Kidney (tissue), 14 donors: ENCODE data around the gene CBR1. TPM values are rescaled to one million over a fixed set of nuclear protein-coding genes. Genes with fewer than 3 reads are reported as not detected.

Source experiments
- DNase-seq, 5 donors: peaks; one replicate each; pipeline ENCODE4 v3.0.0-alpha.2; 2013 to 2020
- FAIRE-seq: peaks from 2 replicates; lab custom pipeline; 2012; peaks lifted over from hg19 to GRCh38; lab: Jason Lieb, UNC
- H3K27ac ChIP-seq, 2 donors: one replicate each; pipeline ENCODE4 v1.7.0; 2013; ENCODE audit warnings: low read depth in 2 of 2, low read length in 2 of 2, inconsistent platforms in 1 of 2
- H3K27me3 ChIP-seq: one replicate; pipeline ENCODE4 v1.7.1; 2013; ENCODE audit warnings: low read length, inconsistent platforms; ENCODE audit not compliant: control insufficient read depth, insufficient read depth
- H3K36me3 ChIP-seq, 3 donors: one replicate each; pipeline versions ENCODE4 v1.7.0 to v1.7.1; 2013; ENCODE audit warnings: low read length in 3 of 3, control low read depth in 1 of 3, inconsistent platforms in 1 of 3; ENCODE audit not compliant: insufficient read depth in 3 of 3, control insufficient read depth in 2 of 3
- H3K4me1 ChIP-seq, 3 donors: one replicate each; pipeline versions ENCODE4 v1.7.0 to v1.7.1; 2013; ENCODE audit warnings: low read length in 3 of 3, inconsistent platforms in 1 of 3, low read depth in 1 of 3; ENCODE audit not compliant: control insufficient read depth in 2 of 3, insufficient read depth in 2 of 3
- H3K4me3 ChIP-seq, 3 donors: one replicate each; pipeline versions ENCODE4 v1.7.0 to v1.8.1; 2013; ENCODE audit warnings: low read length in 3 of 3, control low read depth in 1 of 3, inconsistent platforms in 1 of 3
- H3K9ac ChIP-seq, 3 donors: one replicate each; pipeline versions ENCODE4 v1.7.0 to v1.7.1; 2013; ENCODE audit warnings: low read length in 3 of 3, control low read depth in 1 of 3, inconsistent platforms in 1 of 3
- H3K9me3 ChIP-seq, 3 donors: one replicate each; pipeline versions ENCODE4 v1.7.0 to v1.7.1; 2013; ENCODE audit warnings: low read length in 3 of 3, control low read depth in 1 of 3, inconsistent platforms in 1 of 3; ENCODE audit not compliant: control insufficient read depth in 2 of 3, insufficient read depth in 1 of 3
- CTCF ChIP-seq: IDR thresholded peaks from 3 replicates; pipeline ENCODE4 v1.5.1; 2012; ENCODE audit warnings: mild to moderate bottlenecking, moderate library complexity, borderline replicate concordance; ENCODE audit not compliant: insufficient read depth; ENCODE audit errors: extremely low read depth
- intact Hi-C: fragments of 100-400 bp; cut with DNase I; formaldehyde crosslinking; loops from one replicate; pipeline ENCODE4 v1.11.1; 2022
- polyA plus RNA-seq: library from polyadenylated mRNA; stranded (reverse); fragments of 350-450 nt; fragmentation: Illumina TruSeq; extraction: RNeasy Lipid Tissue Mini Kit (QIAGEN cat#74804); gene quantifications from one replicate; pipeline ENCODE4 v1.2.3, GENCODE V29; 2014; ENCODE audit warnings: low read depth, low replicate concordance; ENCODE audit not compliant: insufficient read depth
- total RNA-seq: library from RNA; stranded (reverse); fragmentation: NEBNext Ultra II Directional; extraction: Animal tissue kit (Norgen Biotek cat#: 25700); gene quantifications from one replicate; pipeline ENCODE4 v1.2.1, GENCODE V29; 2021
- donor health status: control.
- donor health status: control.
- donor health status: control.
- donor health status: control.
- donor health status: control.
- donor health status: DM: yes; HTN: yes; CAD: no.
- donor health status: Normal renal cell carcinoma (clear cell type).

Gene CBR1
- total and polyA plus RNA-seq, 2 donors from 2014 or later: 94.3 to 379 TPM

GRCh38 chr21:36055551-36055950 lies 14.3 kb upstream of the CBR1 start:
- DNase-seq (no peak), FAIRE-seq (no peak)
- H3K27me3 ChIP-seq: no peaks in the 10 kb centered on the region
- TF ChIP-seq CTCF: no peak
- no peaks in the 10 kb centered on the region for H3K9me3 ChIP-seq
- H3K27ac ChIP-seq: no peak overlapping the region
- no peak overlapping the region for H3K9ac ChIP-seq
- intact Hi-C loops: no loop called here
- peaks cover 0 to 2% (median 0%) of the 10 kb centered on the region in 3 donors for H3K4me1 ChIP-seq
- no peak overlapping the region for H3K4me3 ChIP-seq
- H3K36me3 ChIP-seq: peaks cover 11 to 42% (median 39%) of the 10 kb centered on the region in 3 donors

- no peak for FAIRE-seq
- TF ChIP-seq CTCF: no peak
- Histone ChIP-seq H3K4me3 (peak overlapping the region; percentile 84 to 99 (median 99)), H3K27me3 (no peaks in the 10 kb centered on the region), H3K36me3 (peaks cover 8 to 24% (median 19%) of the 10 kb centered on the region in 3 donors), H3K27ac (peak overlapping the region; percentile 90 to 96), H3K4me1 (peaks cover 0 to 2% (median 0%) of the 10 kb centered on the region in 3 donors), H3K9me3 (no peaks in the 10 kb centered on the region), H3K9ac (peak overlapping the region; percentile 81 to 99 (median 84))
- DNase-seq: peak in 1 of 5 donors; percentile 85
- intact Hi-C loops: no loop called here
Observed at GRCh38 chr21:36059823-36060158, 10.0 kb upstream of the CBR1 start.

GRCh38 chr21:36060159-36060921 lies 9.5 kb upstream of the CBR1 start, which contains the start of gene SETD4:
Gene SETD4, minus strand, starts transcription at chr21:36060526. Its CDS starts 1,638 bp downstream, at chr21:36058888.
- no peak for FAIRE-seq
- Histone ChIP-seq H3K27ac (peak within 1 kb of the TSS; percentile 90 to 96), H3K9me3 (no peaks in the 10 kb centered on the region), H3K4me1 (peaks cover 0 to 2% (median 0%) of the 10 kb centered on the region in 3 donors), H3K4me3 (peak within 1 kb of the TSS; percentile 84 to 99 (median 99)), H3K27me3 (no peaks in the 10 kb centered on the region), H3K36me3 (peaks cover 8 to 18% (median 15%) of the 10 kb centered on the region in 3 donors), H3K9ac (peak within 1 kb of the TSS; percentile 81 to 99 (median 84))
- TF ChIP-seq CTCF: no peak
- intact Hi-C loops: no loop called here
- DNase-seq: peak; percentile 94 to 97 (median 97)
